Panc1 (cell line): ENCODE data around the gene RNF144B.

ENCODE experiments used
- CTCF ChIP-seq: fragments of 450-650 bp; IDR thresholded peaks from 2 replicates; pipeline ENCODE4 v1.5.1; 2017; ENCODE audit warnings: mild to moderate bottlenecking
- POLR2AphosphoS5 ChIP-seq: IDR thresholded peaks from 2 replicates; pipeline ENCODE4 v1.6.1; 2012; ENCODE audit warnings: mild to moderate bottlenecking, low read depth, low read length, moderate library complexity
- REST ChIP-seq, 2 experiments: IDR thresholded peaks; 2 replicates each; pipeline ENCODE4 v1.6.1; 2011 to 2012; ENCODE audit warnings: low read depth in 2 of 2, control low read depth in 1 of 2, low read length in 1 of 2, mild to moderate bottlenecking in 1 of 2, moderate library complexity in 1 of 2; ENCODE audit not compliant: insufficient read depth in 1 of 2
- TCF7L2 ChIP-seq: IDR thresholded peaks from 2 replicates; pipeline ENCODE4 v1.6.1; 2011; ENCODE audit warnings: mild to moderate bottlenecking, low read depth, low read length, inconsistent platforms

DNA sequence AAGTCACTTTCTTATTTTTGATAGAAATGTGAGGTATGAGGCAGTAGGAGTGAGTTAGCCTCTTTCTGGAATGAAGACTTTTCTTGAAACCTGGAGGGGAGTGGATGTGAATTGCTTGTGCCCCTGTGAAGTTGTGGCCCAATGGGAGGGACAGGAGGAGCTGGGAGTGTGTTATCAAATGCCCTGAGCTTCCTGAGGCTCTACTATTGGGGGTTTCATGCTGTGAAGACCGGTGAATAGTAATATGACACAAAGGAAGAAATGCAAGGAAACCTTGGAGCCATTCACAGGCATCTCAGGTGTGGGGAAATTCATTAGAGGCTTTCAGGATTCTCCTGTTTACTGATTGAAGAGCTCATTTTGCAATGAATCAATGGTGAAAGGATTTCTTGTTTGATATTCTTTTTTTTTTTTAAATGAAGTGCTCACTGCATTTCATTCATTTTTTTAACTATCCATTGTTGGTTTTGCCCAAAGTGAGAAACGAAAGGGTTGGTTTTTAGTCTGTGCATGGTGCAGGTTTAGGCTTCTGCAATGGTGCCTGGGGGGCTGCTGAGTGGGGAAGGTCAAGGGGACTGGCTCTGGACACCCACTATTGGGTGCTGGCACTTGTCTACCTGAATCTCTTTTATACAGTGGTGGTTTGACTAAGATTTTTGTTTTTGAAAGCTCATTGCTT lies 8.2 kb downstream of the RNF144B start:
- TF ChIP-seq CTCF (no peak), TCF7L2 (no peak), POLR2AphosphoS5 (no peak), REST (IDR thresholded peaks at IDR 0.05; ENCODE audit: insufficient read depth in 1 of 2, low read depth in 2 of 2, low read length in 1 of 2) (no peak)
